Measurements from ENCODE around the gene ZNF141.
A peak's percentile ranks its signal among the peaks of the same experiment; 100 is the strongest.

GRCh38 chr4:337143-337931 is at the start of gene ZNF141:
- TF ChIP-seq RCOR1 (IDR thresholded peaks at IDR 0.05; ENCODE audit: insufficient replicate concordance, low read length) (no peak), CTCF (conservative IDR thresholded peaks at IDR 0.05; ENCODE audit: low read depth, low read length) (no peak), SMC3 (IDR thresholded peaks at IDR 0.05; ENCODE audit: low read depth, low read length) (no peak), RAD21 (IDR thresholded peaks at IDR 0.05; ENCODE audit: low read length) (no peak), POLR2A (IDR thresholded peaks at IDR 0.05; ENCODE audit: low read depth, low read length) (peak; percentile 82), FOS (IDR thresholded peaks at IDR 0.05; ENCODE audit: low read depth, low read length) (peak; percentile 33; the same call in 1 of the 2 replicates), CEBPB (IDR thresholded peaks at IDR 0.05; ENCODE audit: low read depth, low read length) (no peak)

Data from IMR-90 (cell line).